ENCODE results near the gene MRPL57. TPM values are rescaled to one million over a fixed set of nuclear protein-coding genes. Genes with fewer than 3 reads are reported as not detected.
A peak's percentile ranks its signal among the peaks of the same experiment; 100 is the strongest.
"Not testable (repeated sequence)": the region's sequence is repeated elsewhere in the genome, so short reads cannot be mapped to it uniquely, and the experiment has no call there.

The MRPL57 gene
- total RNA-seq, 5 donors from 2014 or later (not counting 1 experiment from before 2014, with no cell fraction given) = 11.0 to 18.6 (median 16.4) TPM

DNA sequence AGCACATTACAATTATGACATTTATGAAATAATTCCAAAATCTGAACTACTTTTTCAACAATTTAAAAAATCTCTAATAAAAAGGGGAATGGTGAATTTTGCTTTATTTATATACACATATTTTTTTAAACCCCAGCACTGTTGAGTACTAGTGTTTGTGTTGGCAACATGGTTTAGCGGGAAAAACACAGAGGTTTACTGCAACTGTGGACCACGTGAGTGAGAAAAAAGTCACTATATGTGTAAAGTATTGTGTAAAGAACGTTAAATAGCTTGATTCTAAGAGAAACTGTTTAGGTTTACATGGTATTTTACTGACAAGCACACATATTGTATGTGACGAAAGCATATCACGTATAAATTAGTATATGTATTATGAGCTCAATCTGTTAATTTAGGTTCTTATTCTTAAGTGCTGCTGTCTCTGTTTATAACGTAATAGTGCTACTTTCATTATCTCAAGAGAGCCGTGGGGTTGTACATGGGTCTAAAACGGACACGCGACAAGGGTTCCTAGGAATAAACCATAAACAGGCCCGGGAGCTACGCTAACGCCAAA lies 723 bp upstream of the MRPL57 start:
- Mint-ChIP-seq H3K36me3 (no peaks in the 10 kb centered on the region), H3K4me1 (peaks cover 25 to 26% (median 26%) of the 10 kb centered on the region in 3 donors), H3K27me3 (no peaks in the 10 kb centered on the region), H3K4me3 (peak overlapping the region; percentile 95 to 99 (median 96)), H3K27ac (peak overlapping the region in 1 of 2 donors; percentile 95), H3K9me3 (no peaks in the 10 kb centered on the region)
- no peak for DNase-seq
- CTCF ChIA-PET = interaction anchor here in 1 of 2 donors (1.2 kb wide), 1 partner anchor 122 kb away, joined by 3 read pairs; no protein-coding TSS in a partner anchor
- Histone ChIP-seq H3K36me3 (ENCODE audit: control insufficient read depth in 2 of 2, extremely low read depth in 1 of 2, insufficient read depth in 1 of 2, low read length in 1 of 2) (no peaks in the 10 kb centered on the region), H3K4me1 (ENCODE audit: control insufficient read depth in 1 of 2, extremely low read depth in 1 of 2, insufficient read depth in 2 of 2, low read length in 2 of 2) (peaks cover 6 to 18% of the 10 kb centered on the region in 2 experiments), H3K9me3 (no peaks in the 10 kb centered on the region), H3K27me3 (replicated peaks in 1 of 2; ENCODE audit: control insufficient read depth in 2 of 2, extremely low read depth in 1 of 2, insufficient read depth in 2 of 2, low read length in 1 of 2) (no peaks in the 10 kb centered on the region), H3K4me3 (ENCODE audit: control insufficient read depth in 1 of 2, extremely low read depth in 1 of 2, low read length in 1 of 2) (peak overlapping the region; percentile 85 to 94), H3K27ac (ENCODE audit: low read length) (no peak overlapping the region)
- ATAC-seq (replicated peaks in 1 of 4) = no peak
- 2% methylated on average over 9 of the region's 13 CpGs for WGBS (ENCODE audit: insufficient coverage)
- POLR2A ChIA-PET = interaction anchor here (0.5 to 1.2 kb wide), 6 partner anchors 20 to 1386 kb away, joined by 3 to 5 read pairs (median 4); no protein-coding TSS in a partner anchor

DNA sequence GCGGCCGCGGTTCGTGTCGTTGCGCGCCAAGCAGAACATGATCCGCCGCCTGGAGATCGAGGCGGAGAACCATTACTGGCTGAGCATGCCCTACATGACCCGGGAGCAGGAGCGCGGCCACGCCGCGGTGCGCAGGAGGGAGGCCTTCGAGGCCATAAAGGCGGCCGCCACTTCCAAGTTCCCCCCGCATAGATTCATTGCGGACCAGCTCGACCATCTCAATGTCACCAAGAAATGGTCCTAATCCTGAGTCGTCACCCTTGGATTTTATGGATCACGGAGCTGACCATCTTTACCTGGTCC lies 475 bp downstream of the MRPL57 start:
- ATAC-seq (replicated peaks in 1 of 4) (peak; percentile 36 to 52 (median 50)), DNase-seq (peak in 4 of 35 experiments; percentile 4 to 42 (median 32))
- Histone ChIP-seq H3K9me3 (no peaks in the 10 kb centered on the region), H3K4me3 (ENCODE audit: control insufficient read depth in 1 of 2, extremely low read depth in 1 of 2, low read length in 1 of 2) (peak overlapping the region; percentile 85 to 94), H3K27me3 (replicated peaks in 1 of 2; ENCODE audit: control insufficient read depth in 2 of 2, extremely low read depth in 1 of 2, insufficient read depth in 2 of 2, low read length in 1 of 2) (no peaks in the 10 kb centered on the region), H3K36me3 (ENCODE audit: control insufficient read depth in 2 of 2, extremely low read depth in 1 of 2, insufficient read depth in 1 of 2, low read length in 1 of 2) (no peaks in the 10 kb centered on the region), H3K27ac (ENCODE audit: low read length) (peak overlapping the region; percentile 86), H3K4me1 (ENCODE audit: control insufficient read depth in 1 of 2, extremely low read depth in 1 of 2, insufficient read depth in 2 of 2, low read length in 2 of 2) (peaks cover 6 to 19% of the 10 kb centered on the region in 2 experiments)
- Mint-ChIP-seq H3K4me1 (peaks cover 25 to 28% (median 26%) of the 10 kb centered on the region in 3 donors), H3K27me3 (no peaks in the 10 kb centered on the region), H3K27ac (peak overlapping the region; percentile 94 to 95), H3K36me3 (no peaks in the 10 kb centered on the region), H3K9me3 (no peaks in the 10 kb centered on the region), H3K4me3 (peak overlapping the region; percentile 95 to 99 (median 96))
- POLR2A ChIA-PET = interaction anchor here (0.5 to 1.2 kb wide), 8 partner anchors 21 to 499 kb away, joined by 3 to 7 read pairs (median 3); no protein-coding TSS in a partner anchor
- WGBS (ENCODE audit: insufficient coverage) = under 1% methylated on average over 24 of the region's 26 CpGs
- CTCF ChIA-PET = interaction anchor here (0.5 to 2.3 kb wide), 10 partner anchors 30 to 331 kb away, joined by 3 to 5 read pairs (median 4); no protein-coding TSS in a partner anchor

DNA sequence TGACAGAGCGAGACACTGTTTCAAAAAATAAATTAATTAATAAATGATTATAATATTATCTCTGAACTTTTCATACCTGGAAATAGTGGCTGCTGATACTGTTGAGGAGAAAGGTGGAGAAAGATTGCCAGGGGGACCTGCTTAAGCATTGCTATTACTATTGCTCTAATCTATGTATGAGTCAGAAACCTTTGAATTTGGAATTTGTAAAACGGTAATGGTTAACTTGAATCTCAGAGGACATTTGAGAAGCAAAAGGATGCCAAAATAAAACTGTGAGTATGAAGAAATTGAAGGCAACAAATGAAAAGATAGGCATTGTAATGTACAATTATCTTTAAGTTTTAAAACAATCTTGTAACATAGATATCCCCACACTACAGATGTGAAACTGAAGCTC lies 5.2 kb downstream of the MRPL57 start:
- POLR2A ChIA-PET = interaction anchor here (0.6 to 1.0 kb wide), 2 partner anchors 16 to 224 kb away, joined by 3 to 4 read pairs; no protein-coding TSS in a partner anchor
- peaks cover 19 to 24% (median 24%) of the 10 kb centered on the region in 3 donors for H3K4me1 Mint-ChIP-seq
- no peak for ATAC-seq (replicated peaks in 1 of 4)
- H3K27ac Mint-ChIP-seq = no peak overlapping the region
- H3K27me3 Mint-ChIP-seq = no peaks in the 10 kb centered on the region
- no peak overlapping the region for H3K4me3 Mint-ChIP-seq
- Histone ChIP-seq H3K36me3 (ENCODE audit: control insufficient read depth in 2 of 2, extremely low read depth in 1 of 2, insufficient read depth in 1 of 2, low read length in 1 of 2) (no peaks in the 10 kb centered on the region), H3K4me3 (ENCODE audit: control insufficient read depth in 1 of 2, extremely low read depth in 1 of 2, low read length in 1 of 2) (no peak overlapping the region), H3K27me3 (replicated peaks in 1 of 2; ENCODE audit: control insufficient read depth in 2 of 2, extremely low read depth in 1 of 2, insufficient read depth in 2 of 2, low read length in 1 of 2) (no peaks in the 10 kb centered on the region), H3K9me3 (no peaks in the 10 kb centered on the region), H3K27ac (ENCODE audit: low read length) (no peak overlapping the region), H3K4me1 (ENCODE audit: control insufficient read depth in 1 of 2, extremely low read depth in 1 of 2, insufficient read depth in 2 of 2, low read length in 2 of 2) (peaks cover 3 to 17% of the 10 kb centered on the region in 2 experiments)
- H3K36me3 Mint-ChIP-seq = no peaks in the 10 kb centered on the region
- no peaks in the 10 kb centered on the region for H3K9me3 Mint-ChIP-seq
- DNase-seq = no peak
- CTCF ChIA-PET = interaction anchor here in 1 of 2 donors (0.6 kb wide), 1 partner anchor 298 kb away, joined by 5 read pairs; no protein-coding TSS in a partner anchor
- no CpG with 5 or more reads among the region's 2 CpGs for WGBS (ENCODE audit: insufficient coverage)

DNA sequence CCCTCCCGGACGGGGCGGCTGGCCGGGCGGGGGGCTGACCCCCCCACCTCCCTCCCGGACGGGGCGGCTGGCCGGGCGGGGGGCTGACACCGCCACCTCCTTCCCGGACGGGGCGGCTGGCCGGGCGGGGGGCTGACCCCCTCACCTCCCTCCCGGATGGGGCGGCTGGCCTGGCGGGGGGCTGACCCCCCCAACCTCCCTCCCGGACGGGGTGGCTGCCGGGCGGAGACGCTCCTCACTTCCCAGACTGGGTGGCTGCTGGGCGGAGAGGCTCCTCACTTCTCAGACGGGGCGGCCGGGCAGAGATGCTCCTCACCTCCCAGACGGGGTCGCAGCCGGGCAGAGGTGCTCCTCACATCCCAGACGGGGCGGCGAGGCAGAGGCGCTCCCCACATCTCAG lies 10.0 kb downstream of the MRPL57 start:
- H3K4me3 Mint-ChIP-seq; H3K36me3 Mint-ChIP-seq; H3K27me3 Mint-ChIP-seq; H3K4me1 ChIP-seq (ENCODE audit: control insufficient read depth in 1 of 2, extremely low read depth in 1 of 2, insufficient read depth in 2 of 2, low read length in 2 of 2); CTCF ChIA-PET; H3K4me1 Mint-ChIP-seq; H3K36me3 ChIP-seq (ENCODE audit: control insufficient read depth in 2 of 2, extremely low read depth in 1 of 2, insufficient read depth in 1 of 2, low read length in 1 of 2); H3K27ac ChIP-seq (ENCODE audit: low read length); H3K9me3 Mint-ChIP-seq; H3K27ac Mint-ChIP-seq; POLR2A ChIA-PET; H3K9me3 ChIP-seq; H3K4me3 ChIP-seq (ENCODE audit: control insufficient read depth in 1 of 2, extremely low read depth in 1 of 2, low read length in 1 of 2); H3K27me3 ChIP-seq (replicated peaks in 1 of 2; ENCODE audit: control insufficient read depth in 2 of 2, extremely low read depth in 1 of 2, insufficient read depth in 2 of 2, low read length in 1 of 2); DNase-seq; ATAC-seq (replicated peaks in 1 of 4): not testable (repeated sequence)
- 89% methylated on average over 8 of the region's 35 CpGs for WGBS (ENCODE audit: insufficient coverage)

DNA sequence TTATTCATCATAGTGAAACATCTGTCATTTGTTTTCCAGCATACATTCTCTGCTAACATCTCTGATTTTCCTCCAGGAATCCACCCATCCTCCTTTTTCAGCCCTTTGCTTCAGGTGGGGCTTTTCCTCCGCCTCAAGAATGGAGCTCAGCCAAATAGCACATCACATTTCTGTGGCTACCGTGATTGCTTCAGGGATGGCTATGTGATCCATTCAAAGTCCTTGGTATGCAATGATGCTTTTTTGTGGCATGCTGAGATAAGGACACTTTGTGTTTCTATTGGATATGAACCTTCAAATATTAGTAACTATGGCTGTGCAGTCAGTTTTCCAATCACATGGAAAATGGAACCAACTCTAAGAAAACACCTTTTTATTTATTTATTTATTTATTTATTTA lies 18.3 kb downstream of the MRPL57 start:
- H3K9me3 Mint-ChIP-seq; H3K36me3 Mint-ChIP-seq; H3K36me3 ChIP-seq (ENCODE audit: control insufficient read depth in 2 of 2, extremely low read depth in 1 of 2, insufficient read depth in 1 of 2, low read length in 1 of 2); H3K9me3 ChIP-seq; POLR2A ChIA-PET; H3K27ac Mint-ChIP-seq; H3K4me3 Mint-ChIP-seq; DNase-seq; H3K4me1 Mint-ChIP-seq; H3K27me3 ChIP-seq (replicated peaks in 1 of 2; ENCODE audit: control insufficient read depth in 2 of 2, extremely low read depth in 1 of 2, insufficient read depth in 2 of 2, low read length in 1 of 2); CTCF ChIA-PET; ATAC-seq (replicated peaks in 1 of 4); H3K4me3 ChIP-seq (ENCODE audit: control insufficient read depth in 1 of 2, extremely low read depth in 1 of 2, low read length in 1 of 2); H3K27ac ChIP-seq (ENCODE audit: low read length); H3K4me1 ChIP-seq (ENCODE audit: control insufficient read depth in 1 of 2, extremely low read depth in 1 of 2, insufficient read depth in 2 of 2, low read length in 2 of 2): not testable (repeated sequence)
- H3K27me3 Mint-ChIP-seq = peaks cover 4 to 12% of the 10 kb centered on the region in 2 donors
- no CpG with 5 or more reads among the region's 2 CpGs for WGBS (ENCODE audit: insufficient coverage)

DNA sequence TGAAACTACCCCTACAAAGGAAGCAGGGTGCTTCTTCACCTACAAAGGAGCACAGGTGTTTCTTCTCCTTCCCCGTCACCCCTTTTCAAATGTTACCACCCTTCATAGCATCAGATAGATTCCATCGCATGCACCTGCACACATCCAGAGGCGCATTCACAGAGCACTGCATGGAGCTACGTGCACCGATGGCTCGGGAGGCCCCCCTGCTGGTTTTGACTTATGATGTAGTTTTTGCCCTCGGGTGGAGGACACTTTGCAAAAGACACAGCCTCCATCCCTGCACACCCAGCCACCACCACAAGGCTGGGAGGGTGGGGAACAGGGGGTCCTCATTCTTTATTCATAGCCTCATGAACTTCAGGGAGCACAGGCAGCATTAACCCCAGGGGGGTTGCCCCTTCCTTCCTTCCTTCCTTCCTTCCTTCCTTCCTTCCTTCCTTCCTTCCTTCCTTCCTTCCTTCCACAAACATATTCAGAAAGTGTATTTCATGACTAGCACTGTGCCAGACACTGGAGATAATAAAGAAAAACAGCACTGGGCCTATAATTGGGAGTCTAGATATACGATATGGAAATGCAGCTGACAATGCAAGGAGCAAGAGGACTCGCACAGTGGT lies 21.3 kb downstream of the MRPL57 start:
- H3K4me3 Mint-ChIP-seq; H3K36me3 Mint-ChIP-seq; ATAC-seq (replicated peaks in 1 of 4); H3K27ac Mint-ChIP-seq; H3K9me3 ChIP-seq; DNase-seq; H3K27ac ChIP-seq (ENCODE audit: low read length); H3K9me3 Mint-ChIP-seq; H3K4me1 ChIP-seq (ENCODE audit: control insufficient read depth in 1 of 2, extremely low read depth in 1 of 2, insufficient read depth in 2 of 2, low read length in 2 of 2); POLR2A ChIA-PET; H3K36me3 ChIP-seq (ENCODE audit: control insufficient read depth in 2 of 2, extremely low read depth in 1 of 2, insufficient read depth in 1 of 2, low read length in 1 of 2); H3K4me3 ChIP-seq (ENCODE audit: control insufficient read depth in 1 of 2, extremely low read depth in 1 of 2, low read length in 1 of 2); H3K4me1 Mint-ChIP-seq: not testable (repeated sequence)
- H3K27me3 Mint-ChIP-seq = peaks cover 4 to 12% of the 10 kb centered on the region in 2 donors
- WGBS (ENCODE audit: insufficient coverage) = 88% methylated on average over 1 of the region's 9 CpGs
- peaks cover 0 to 12% of the 10 kb centered on the region in 2 experiments for H3K27me3 ChIP-seq (replicated peaks in 1 of 2; ENCODE audit: control insufficient read depth in 2 of 2, extremely low read depth in 1 of 2, insufficient read depth in 2 of 2, low read length in 1 of 2)
- CTCF ChIA-PET = interaction anchor here in 1 of 2 donors (0.5 kb wide), 1 partner anchor 87 kb away, joined by 4 read pairs; no protein-coding TSS in a partner anchor

Data from T-cell (primary cell).